K562 (cell line): ENCODE results near the gene PIGB. TPM values are rescaled to one million over a fixed set of nuclear protein-coding genes. Genes with fewer than 3 reads are reported as not detected.

Experiments
- ATAC-seq: fragments of 200-7000 bp; cut with Tn5 transposase; 3 replicates; pipeline ENCODE4 v1.9.1; 2020; ENCODE audit warnings: moderate library complexity
- BruUV-seq: library from RNA; stranded (reverse); fragments of 400-500 nt; replicated peaks from 2 replicates; lab custom pipeline; 2021; lab: Mats Ljungman, UMichigan
- CTCF ChIA-PET: fragments of 300-600 bp; formaldehyde crosslinking; extraction: SDS; loops from one replicate; lab custom pipeline; 2021; ENCODE audit warnings: low intra/inter-chr PET ratio; lab: Yijun Ruan, JAX
- POLR2A ChIA-PET: fragments of 300-600, 350-650 bp; sonication (Branson Sonifier 250); formaldehyde crosslinking; extraction: SDS; loops from one replicate; lab custom pipeline; 2021; ENCODE audit warnings: antibody characterized with exemption, inconsistent platforms; lab: Yijun Ruan, JAX
- DNase-seq, 4 experiments: peaks; one replicate each; pipeline versions ENCODE4 v3.0.0 to v3.0.0-alpha.2; 2011 to 2018; ENCODE audit warnings: low spot score in 3 of 4, mixed read lengths in 3 of 4; ENCODE audit errors: extremely low read depth in 1 of 4
- FAIRE-seq: peaks from 2 replicates; lab custom pipeline; 2011; peaks lifted over from hg19 to GRCh38; lab: Jason Lieb, UNC
- H2AFZ ChIP-seq: 2 replicates; pipeline ENCODE4 v1.6.0; 2011; ENCODE audit warnings: low read depth, low read length, control low read depth, inconsistent platforms
- H3K27ac ChIP-seq: fragments of 200-600 bp; 3 replicates; pipeline ENCODE4 v1.8.0; 2011; ENCODE audit warnings: low read depth, mild to moderate bottlenecking, control low read depth, inconsistent platforms, low read length, moderate library complexity, mixed read lengths; ENCODE audit errors: extremely low read depth
- H3K27me3 ChIP-seq, 2 experiments: fragments of 300-600 bp in 1 of 2; 2 replicates in 1 of 2; 3 replicates in 1 of 2; pipeline versions ENCODE4 v1.6.0 to v1.8.0; 2011; ENCODE audit warnings: inconsistent platforms in 2 of 2, low read length in 2 of 2, mild to moderate bottlenecking in 1 of 2, mixed read lengths in 1 of 2, moderate library complexity in 1 of 2; ENCODE audit not compliant: control insufficient read depth in 2 of 2, insufficient read depth in 2 of 2
- H3K36me3 ChIP-seq: fragments of 300-600 bp; 3 replicates; pipeline ENCODE4 v1.8.0; 2011; ENCODE audit warnings: mild to moderate bottlenecking, low read length, inconsistent platforms; ENCODE audit not compliant: control insufficient read depth, insufficient read depth
- H3K4me1 ChIP-seq, 2 experiments: fragments of 200-600 bp in 1 of 2; replicated peaks in 1 of 2; 2 replicates in 1 of 2; 3 replicates in 1 of 2; pipeline versions ENCODE4 v1.5.1 to v1.8.0; 2011; ENCODE audit warnings: inconsistent platforms in 2 of 2, low read length in 2 of 2, mild to moderate bottlenecking in 1 of 2, mixed read lengths in 1 of 2, moderate library complexity in 1 of 2; ENCODE audit not compliant: control insufficient read depth in 2 of 2, insufficient read depth in 2 of 2
- H3K4me2 ChIP-seq: 2 replicates; pipeline ENCODE4 v1.6.1; 2011; ENCODE audit warnings: low read length, control low read depth, inconsistent platforms, mixed read lengths; ENCODE audit not compliant: insufficient read depth
- H3K4me3 ChIP-seq: fragments of 200-600 bp; sonication (generic), shearing (Covaris generic); 2 replicates; pipeline ENCODE4 v1.5.1; 2016; ENCODE audit warnings: control low read depth, inconsistent platforms
- H3K79me2 ChIP-seq: fragments of 200-600 bp; 3 replicates; pipeline ENCODE4 v1.8.0; 2011; ENCODE audit warnings: low read length, inconsistent platforms; ENCODE audit not compliant: control insufficient read depth, insufficient read depth
- H3K9ac ChIP-seq, 2 experiments: 2 replicates each; pipeline versions ENCODE4 v1.6.0 to v1.6.1; 2011; ENCODE audit warnings: low read depth in 2 of 2, low read length in 2 of 2, control low read depth in 1 of 2, inconsistent platforms in 1 of 2, mild to moderate bottlenecking in 1 of 2, mixed read lengths in 1 of 2; ENCODE audit not compliant: insufficient read depth in 1 of 2
- H3K9me1 ChIP-seq: one replicate; pipeline ENCODE4 v1.6.0; 2011; ENCODE audit warnings: inconsistent platforms, mild to moderate bottlenecking, low read length, moderate library complexity; ENCODE audit not compliant: control insufficient read depth, insufficient read depth
- H3K9me3 ChIP-seq: replicated peaks from 2 replicates; pipeline ENCODE4 v1.5.1; 2011; ENCODE audit warnings: low read depth, low read length, inconsistent platforms; ENCODE audit not compliant: control insufficient read depth, insufficient read depth
- H4K20me1 ChIP-seq: replicated peaks from 2 replicates; pipeline ENCODE4 v1.6.1; 2011; ENCODE audit warnings: low read length, inconsistent platforms, mixed read lengths; ENCODE audit not compliant: control insufficient read depth, insufficient read depth
- ARID2 ChIP-seq: fragments of 450-650 bp; IDR thresholded peaks from 2 replicates; pipeline ENCODE4 v1.6.1; 2017; ENCODE audit warnings: antibody characterized with exemption, mild to moderate bottlenecking
- HBP1 ChIP-seq: fragments of 450-650 bp; formaldehyde crosslinking; IDR thresholded peaks from 2 replicates; pipeline ENCODE4 v1.4.0; 2022; ENCODE audit warnings: missing genetic modification characterization
- HMBOX1 ChIP-seq: sonication (generic); IDR thresholded peaks from 2 replicates; pipeline ENCODE4 v1.6.1; 2016
- MEF2A ChIP-seq: IDR thresholded peaks from 2 replicates; pipeline ENCODE4 v1.6.1; 2011; ENCODE audit warnings: low read depth, mild to moderate bottlenecking, low read length, moderate library complexity; ENCODE audit not compliant: control insufficient read depth
- MTA2 ChIP-seq: fragments of 450-650 bp; IDR thresholded peaks from 2 replicates; pipeline ENCODE4 v1.6.1; 2016; ENCODE audit warnings: low read depth
- POLR2AphosphoS2 ChIP-seq: IDR thresholded peaks from 2 replicates; pipeline ENCODE4 v1.6.1; 2012; ENCODE audit warnings: low read length, improper control_type of control experiment
- POLR2G ChIP-seq: fragments of 200-400 bp; formaldehyde crosslinking; IDR thresholded peaks from 2 replicates; pipeline ENCODE4 v1.6.1; 2017; ENCODE audit warnings: low read depth, mild to moderate bottlenecking, antibody characterized with exemption, low read length, moderate library complexity
- RUNX1 ChIP-seq: sonication (generic); IDR thresholded peaks from 2 replicates; pipeline ENCODE4 v1.6.1; 2016; ENCODE audit warnings: antibody characterized with exemption, low read depth
- SFPQ ChIP-seq: fragments of 200-400 bp; formaldehyde crosslinking; IDR thresholded peaks from 2 replicates; pipeline ENCODE4 v1.6.1; 2017; ENCODE audit warnings: mild to moderate bottlenecking, low read depth, low read length, moderate library complexity
- STAG1 ChIP-seq: sonication (generic); formaldehyde crosslinking; IDR thresholded peaks from 2 replicates; pipeline ENCODE4 v1.5.0; 2020; ENCODE audit warnings: missing genetic modification reagents, borderline replicate concordance
- ZNF274 ChIP-seq: IDR thresholded peaks from 2 replicates; pipeline ENCODE4 v1.6.1; 2011; ENCODE audit warnings: low read depth, mild to moderate bottlenecking, low read length, moderate library complexity, borderline replicate concordance
- WGBS: fragments of 100-300 bp; shearing (Covaris generic); methylation state at CpG from one replicate; pipeline ENCODE4 v1.1.6; 2016; ENCODE audit warnings: low coverage, mixed read lengths; ENCODE audit not compliant: insufficient coverage; ENCODE audit errors: missing lambda C conversion rate; 5-methylcytosine and 5-hydroxymethylcytosine counted together
- in situ Hi-C: fragments of 300-500 bp; cut with MboI; formaldehyde crosslinking; loops from 4 replicates; pipeline ENCODE4 v1.15.0; 2018; ENCODE audit warnings: inconsistent platforms, mixed read lengths
- intact Hi-C: fragments of 100-400 bp; cut with micrococcal nuclease; formaldehyde crosslinking; loops from 2 replicates; pipeline ENCODE4 v1.14.2; 2022
- polyA plus RNA-seq, 8 experiments: library from polyadenylated mRNA; depleted of rRNA in 4 of 8; stranded (reverse) in 5 of 8; unstranded in 3 of 8; fragments of >200 nt; fragmentation: Nextera tagmentation in 2 of 8; fragmentation: Illumina TruSeq in 1 of 8; extraction: Ambion mirVana in 2 of 8; extraction: Trizol in 1 of 8; gene quantifications; 2 replicates each; pipeline versions ENCODE4 v1.2.1 to v1.2.3, GENCODE V29; 2011 to 2014; ENCODE audit warnings: inconsistent platforms in 1 of 8, missing spikeins in 1 of 8
- total RNA-seq, 7 experiments: library from RNA; depleted of rRNA in 6 of 7; stranded (reverse); fragments of >200 nt in 6 of 7; fragmentation: Illumina TruSeq in 2 of 7; extraction: Trizol in 2 of 7; gene quantifications; 2 replicates each; pipeline versions ENCODE4 v1.2.1 to v1.2.3, GENCODE V29; 2011 to 2021; ENCODE audit warnings: low replicate concordance in 1 of 7

PIGB gene
- total and polyA plus RNA-seq, 9 of the 15 experiments (the other 6 are each of a cell fraction or from before 2014, with no cell fraction given): 9.9 to 32.3 (median 18.2) TPM

GRCh38 chr15:55353025-55353424 lies 34.0 kb downstream of the PIGB start:
- no peak overlapping the region for H3K27ac ChIP-seq
- no peaks in the 10 kb centered on the region for H3K9me3 ChIP-seq
- no peak overlapping the region for H3K9ac ChIP-seq
- no TSS peak for BruUV-seq
- no peaks in the 10 kb centered on the region for H4K20me1 ChIP-seq
- ATAC-seq: no peak
- no peak overlapping the region for H3K4me3 ChIP-seq
- in situ Hi-C loops: no loop called here
- no peaks in the 10 kb centered on the region for H3K9me1 ChIP-seq
- DNase-seq: no peak
- no peak overlapping the region for H2AFZ ChIP-seq
- H3K4me2 ChIP-seq: no peak overlapping the region
- peaks cover 37% of the 10 kb centered on the region for H3K36me3 ChIP-seq
- intact Hi-C loops: no loop called here
- no peaks in the 10 kb centered on the region for H3K4me1 ChIP-seq
- no peaks in the 10 kb centered on the region for H3K27me3 ChIP-seq
- ChIA-PET CTCF (no interaction called here), POLR2A (interaction anchor here (1.4 to 1.5 kb wide), 2 partner anchors 11 kb away, joined by 5 read pairs; no protein-coding TSS in a partner anchor)
- no peak for FAIRE-seq
- no peaks in the 10 kb centered on the region for H3K79me2 ChIP-seq
- WGBS: 85% methylated on average over 2 of the region's 2 CpGs
- TF ChIP-seq MEF2A (no peak), POLR2G (0 out of 2 replicates have a peak, but pooled peaks have one; percentile 22)

GRCh38 chr15:55356985-55357585 lies 38.1 kb downstream of the PIGB start:
- Histone ChIP-seq H3K4me3 (no peak overlapping the region), H3K9me1 (no peaks in the 10 kb centered on the region), H3K4me2 (no peak overlapping the region), H4K20me1 (no peaks in the 10 kb centered on the region), H3K79me2 (no peaks in the 10 kb centered on the region), H3K4me1 (no peaks in the 10 kb centered on the region), H3K9ac (no peak overlapping the region), H3K27me3 (no peaks in the 10 kb centered on the region), H3K27ac (no peak overlapping the region), H3K9me3 (no peaks in the 10 kb centered on the region), H3K36me3 (peaks cover 40% of the 10 kb centered on the region; the same call in 2 of the 3 replicates), H2AFZ (no peak overlapping the region)
- WGBS: 95% methylated on average over 5 of the region's 5 CpGs
- DNase-seq (no peak), FAIRE-seq (no peak), ATAC-seq (peak; percentile 44)
- in situ Hi-C loops (no loop called here), intact Hi-C loops (no loop called here)
- ChIA-PET CTCF (no interaction called here), POLR2A (no interaction called here)
- no TSS peak for BruUV-seq
- TF ChIP-seq ARID2: no peak
- TF ChIP-seq SFPQ: no peak
- TF ChIP-seq STAG1 (CRISPR knock-in tag): no peak
- no peak for TF ChIP-seq MTA2
- no peak for TF ChIP-seq RUNX1
- peak; percentile 95 for TF ChIP-seq POLR2AphosphoS2
- TF ChIP-seq HMBOX1: no peak
- 0 out of 2 replicates have a peak, but pooled peaks have one; percentile 16 for TF ChIP-seq HBP1 (CRISPR knock-in tag)
- no peak for TF ChIP-seq ZNF274
